Endothelial cell of umbilical vein (primary cell): ENCODE measurements around the gene MTF2. TPM values are rescaled to one million over a fixed set of nuclear protein-coding genes. Genes with fewer than 3 reads are reported as not detected.

ENCODE experiments used
- BruUV-seq: library from RNA; stranded (reverse); fragments of 400-500 nt; replicated peaks from 2 replicates; lab custom pipeline; 2021; lab: Mats Ljungman, UMichigan
- CTCF ChIA-PET: fragments of 300-600, 350-600 bp; sonication (Branson Sonifier 250); formaldehyde crosslinking; loops from one replicate; lab custom pipeline; 2021; ENCODE audit warnings: antibody characterized with exemption, inconsistent platforms; lab: Charles Lee
- POLR2A ChIA-PET: fragments of 300-600, 350-600 bp; sonication (Branson Sonifier 250); formaldehyde crosslinking; loops from one replicate; lab custom pipeline; 2021; ENCODE audit warnings: antibody characterized with exemption, inconsistent platforms; lab: Charles Lee
- DNase-seq: peaks from one replicate; pipeline ENCODE4 v3.0.0-alpha.2; 2011; ENCODE audit warnings: low read depth, low spot score
- FAIRE-seq: peaks from 2 replicates; lab custom pipeline; 2011; peaks lifted over from hg19 to GRCh38; lab: Jason Lieb, UNC
- H2AFZ ChIP-seq: 2 replicates; pipeline ENCODE4 v1.6.0; 2012; ENCODE audit warnings: low read depth, low read length, control low read depth, inconsistent platforms
- H3K27ac ChIP-seq: 2 replicates; pipeline ENCODE4 v1.5.1; 2011; ENCODE audit warnings: low read depth, mild to moderate bottlenecking, control low read depth, low read length, moderate library complexity; ENCODE audit not compliant: insufficient read depth
- H3K27me3 ChIP-seq, 2 experiments: 2 replicates each; pipeline versions ENCODE4 v1.6.0 to v1.6.1; 2011; ENCODE audit warnings: low read length in 2 of 2, mixed read lengths in 1 of 2; ENCODE audit not compliant: control insufficient read depth in 2 of 2, insufficient read depth in 2 of 2
- H3K36me3 ChIP-seq, 2 experiments: 2 replicates in 1 of 2; 3 replicates in 1 of 2; pipeline ENCODE4 v1.5.1; 2011; ENCODE audit warnings: low read length in 2 of 2, mild to moderate bottlenecking in 1 of 2, moderate library complexity in 1 of 2; ENCODE audit not compliant: control insufficient read depth in 2 of 2, insufficient read depth in 2 of 2; ENCODE audit errors: extremely low read depth in 1 of 2
- H3K4me1 ChIP-seq: 3 replicates; pipeline ENCODE4 v1.5.1; 2011; ENCODE audit warnings: mild to moderate bottlenecking, low read length; ENCODE audit not compliant: control insufficient read depth, insufficient read depth; ENCODE audit errors: extremely low read depth
- H3K4me2 ChIP-seq: 2 replicates; pipeline ENCODE4 v1.6.1; 2011; ENCODE audit warnings: low read length, control low read depth, mixed read lengths; ENCODE audit not compliant: insufficient read depth
- H3K4me3 ChIP-seq, 3 experiments: fragments of 200-600 bp in 1 of 3; sonication (generic), shearing (Covaris generic) in 1 of 3; replicated peaks in 1 of 3; 2 replicates each; pipeline ENCODE4 v1.5.1; 2011 to 2016; ENCODE audit warnings: control low read depth in 3 of 3, low read length in 3 of 3, mild to moderate bottlenecking in 2 of 3, inconsistent platforms in 1 of 3, low read depth in 1 of 3, moderate library complexity in 1 of 3; ENCODE audit not compliant: insufficient read depth in 1 of 3
- H3K79me2 ChIP-seq: 2 replicates; pipeline ENCODE4 v1.6.0; 2012; ENCODE audit warnings: low read length, inconsistent platforms; ENCODE audit not compliant: control insufficient read depth, insufficient read depth
- H3K9ac ChIP-seq: replicated peaks from 2 replicates; pipeline ENCODE3; 2011; ENCODE audit warnings: low read length, control low read depth; ENCODE audit not compliant: insufficient read depth; ENCODE audit errors: extremely low read depth
- H3K9me1 ChIP-seq: replicated peaks from 3 replicates; pipeline ENCODE4 v1.6.0; 2011; ENCODE audit warnings: mild to moderate bottlenecking, low read length; ENCODE audit not compliant: control insufficient read depth, insufficient read depth; ENCODE audit errors: extremely low read depth
- H3K9me3 ChIP-seq: replicated peaks from 2 replicates; pipeline ENCODE4 v1.5.1; 2012; ENCODE audit warnings: low read length, inconsistent platforms; ENCODE audit not compliant: control insufficient read depth, insufficient read depth
- H4K20me1 ChIP-seq: replicated peaks from 2 replicates; pipeline ENCODE3; 2011; ENCODE audit warnings: mild to moderate bottlenecking, low read length; ENCODE audit not compliant: control insufficient read depth, insufficient read depth; ENCODE audit errors: extremely low read depth
- CTCF ChIP-seq, 2 donors: IDR thresholded peaks; 1 replicate in 1 of 2; 2 replicates in 1 of 2; pipeline ENCODE4 v1.5.1; 2011; ENCODE audit warnings: low read length in 2 of 2, mild to moderate bottlenecking in 2 of 2, moderate library complexity in 2 of 2, control low read depth in 1 of 2, inconsistent platforms in 1 of 2, low read depth in 1 of 2; ENCODE audit not compliant: insufficient read depth in 1 of 2; ENCODE audit errors: extremely low read depth in 1 of 2
- EZH2 ChIP-seq: IDR thresholded peaks from 2 replicates; pipeline ENCODE4 v1.6.1; 2012; ENCODE audit warnings: borderline replicate concordance, low read depth, mild to moderate bottlenecking, moderate library complexity, low read length, inconsistent platforms; ENCODE audit not compliant: severe bottlenecking
- FOS ChIP-seq: IDR thresholded peaks from 2 replicates; pipeline ENCODE4 v1.6.1; 2011; ENCODE audit warnings: mild to moderate bottlenecking, low read length, moderate library complexity, borderline replicate concordance; ENCODE audit not compliant: insufficient read depth
- GATA2 ChIP-seq: IDR thresholded peaks from 2 replicates; pipeline ENCODE4 v1.7.0; 2011; ENCODE audit warnings: low read depth, mild to moderate bottlenecking, moderate library complexity, mixed read lengths, low read length; ENCODE audit not compliant: insufficient read length, insufficient read depth
- JUN ChIP-seq: IDR thresholded peaks from 2 replicates; pipeline ENCODE4 v1.6.1; 2011; ENCODE audit warnings: borderline replicate concordance, low read depth; ENCODE audit not compliant: insufficient read length, insufficient read depth
- MAX ChIP-seq: IDR thresholded peaks from 2 replicates; pipeline ENCODE4 v1.6.1; 2011; ENCODE audit not compliant: insufficient read depth, insufficient read length
- MYC ChIP-seq: IDR thresholded peaks from one replicate; pipeline ENCODE4 v1.6.1; 2011; ENCODE audit warnings: mild to moderate bottlenecking, low read depth, low read length
- POLR2A ChIP-seq: IDR thresholded peaks from 2 replicates; pipeline ENCODE4 v1.6.1; 2012; ENCODE audit warnings: low read depth, mild to moderate bottlenecking, control low read depth, low read length
- POLR2AphosphoS5 ChIP-seq: IDR thresholded peaks from 2 replicates; pipeline ENCODE4 v1.6.1; 2012; ENCODE audit warnings: low read depth, mild to moderate bottlenecking, control low read depth, low read length, moderate library complexity; ENCODE audit not compliant: insufficient read depth
- dilution Hi-C: fragments of 300-500 bp; cut with MboI; formaldehyde crosslinking; loops from one replicate; pipeline ENCODE4 v1.15.0; 2019; ENCODE audit warnings: low sequenced_read_pairs; ENCODE audit not compliant: extremely low pct_ligation_motif_present
- intact Hi-C: fragments of 100-400 bp; cut with micrococcal nuclease; formaldehyde crosslinking; loops from one replicate; pipeline ENCODE4 v1.10.0; 2022
- polyA plus RNA-seq, 4 experiments: library from polyadenylated mRNA; depleted of rRNA in 3 of 4; stranded (reverse) in 3 of 4; unstranded in 1 of 4; fragments of >200 nt; gene quantifications; 2 replicates each; pipeline versions ENCODE4 v1.2.1 to v1.2.3, GENCODE V29; 2011 to 2012; ENCODE audit warnings: missing spikeins in 1 of 4
- total RNA-seq: library from RNA; stranded (reverse); gene quantifications from 2 replicates; pipeline ENCODE4 v1.2.3, GENCODE V29; 2021

Gene MTF2
- total and polyA plus RNA-seq, 2 donors (not counting 3 experiments of a cell fraction or from before 2014, with no cell fraction given), result 20.1 to 40.5 TPM

GRCh38 chr1:93056649-93057048 lies 22.4 kb upstream of the MTF2 start:
- H3K27ac ChIP-seq, result no peak overlapping the region
- no TSS peak for BruUV-seq
- ChIA-PET CTCF (interaction anchor here (1.0 to 1.8 kb wide), 3 partner anchors 8 to 63 kb away, joined by 3 to 4 read pairs (median 3); no protein-coding TSS in a partner anchor), POLR2A (no interaction called here)
- intact Hi-C loops, result no loop called here
- peaks cover 3% of the 10 kb centered on the region for H4K20me1 ChIP-seq
- H3K27me3 ChIP-seq, result peaks cover 2 to 10% of the 10 kb centered on the region in 2 experiments
- dilution Hi-C loops, result no loop called here
- no peaks in the 10 kb centered on the region for H3K36me3 ChIP-seq
- H3K4me1 ChIP-seq, result no peaks in the 10 kb centered on the region
- no peaks in the 10 kb centered on the region for H3K9me1 ChIP-seq
- H3K4me2 ChIP-seq, result no peak overlapping the region
- no peak overlapping the region for H3K9ac ChIP-seq
- no peaks in the 10 kb centered on the region for H3K79me2 ChIP-seq
- H2AFZ ChIP-seq, result no peak overlapping the region
- no peaks in the 10 kb centered on the region for H3K9me3 ChIP-seq
- no peak for FAIRE-seq
- no peak for DNase-seq
- no peak overlapping the region for H3K4me3 ChIP-seq
- TF ChIP-seq FOS, result no peak
- no peak for TF ChIP-seq CTCF (IDR thresholded peaks at IDR 0.05; ENCODE audit: extremely low read depth in 1 of 2, insufficient read depth in 1 of 2, low read depth in 1 of 2, low read length in 2 of 2)
- TF ChIP-seq GATA2, result no peak
- no peak for TF ChIP-seq POLR2A
- TF ChIP-seq MYC, result no peak
- TF ChIP-seq JUN, result no peak
- no peak for TF ChIP-seq MAX
- no peak for TF ChIP-seq EZH2
- TF ChIP-seq POLR2AphosphoS5, result no peak
